ENCODE data around the gene FAM180A.

- TF ChIP-seq CTCF (IDR thresholded peaks at IDR 0.05; ENCODE audit: insufficient read depth, low read length) (no peak), SPI1 (IDR thresholded peaks at IDR 0.05; ENCODE audit: borderline replicate concordance, low read depth) (no peak), GABPA (IDR thresholded peaks at IDR 0.05; ENCODE audit: low read depth) (no peak), REST (IDR thresholded peaks at IDR 0.05; ENCODE audit: insufficient replicate concordance, low read depth) (no peak)
These were observed 41.0 kb downstream of the FAM180A start for GRCh38 chr7:135707570-135707966.

Measured in HL-60 (cell line).